SU-DHL-6 (cell line): ENCODE results near the gene FAM76A.
"Not testable (repeated sequence)": the region's sequence is repeated elsewhere in the genome, so short reads cannot be mapped to it uniquely, and the experiment has no call there.

Source experiments
- H2AFZ ChIP-seq: fragments of 200-600 bp; sonication (generic); 2 replicates; pipeline ENCODE4 v1.6.1; 2014; ENCODE audit warnings: low read depth, mild to moderate bottlenecking, moderate library complexity, mixed read lengths, antibody characterized with exemption, low read length; ENCODE audit not compliant: severe bottlenecking
- H3F3A ChIP-seq: fragments of 200-600 bp; shearing (Covaris generic); 2 replicates; pipeline ENCODE4 v1.6.0; 2016; ENCODE audit warnings: antibody characterized with exemption, mild to moderate bottlenecking; ENCODE audit not compliant: insufficient read depth
- H3K27ac ChIP-seq: fragments of 200-600 bp; sonication (generic); 2 replicates; pipeline ENCODE4 v1.5.1; 2016; ENCODE audit warnings: low read depth, mild to moderate bottlenecking, low read length, moderate library complexity, mixed read lengths
- H3K27me3 ChIP-seq: fragments of 200-600 bp; sonication (generic), shearing (Covaris generic); 2 replicates; pipeline ENCODE4 v1.6.0; 2014; ENCODE audit warnings: mild to moderate bottlenecking, low read length
- H3K36me3 ChIP-seq: fragments of 200-600 bp; sonication (generic); 2 replicates; pipeline ENCODE4 v1.6.1; 2014; ENCODE audit warnings: mild to moderate bottlenecking, low read length, mixed read lengths
- H3K4me2 ChIP-seq: fragments of 300-600, 200-600 bp; shearing (Covaris generic), sonication (generic); 2 replicates; pipeline ENCODE4 v1.6.0; 2014; ENCODE audit warnings: low read length, low read depth, mild to moderate bottlenecking; ENCODE audit not compliant: poor library complexity, severe bottlenecking
- H3K4me3 ChIP-seq: fragments of 200-600 bp; sonication (generic); 2 replicates; pipeline ENCODE4 v1.5.1; 2014; ENCODE audit warnings: antibody characterized with exemption, low read length, mild to moderate bottlenecking, mixed read lengths; ENCODE audit not compliant: insufficient read depth, poor library complexity, severe bottlenecking
- H3K79me2 ChIP-seq: fragments of 200-600 bp; sonication (generic); 2 replicates; pipeline ENCODE4 v1.6.1; 2014; ENCODE audit warnings: mild to moderate bottlenecking, low read length, moderate library complexity; ENCODE audit not compliant: insufficient read depth
- H3K9ac ChIP-seq: fragments of 200-600 bp; sonication (generic); 2 replicates; pipeline ENCODE4 v1.7.0; 2014; ENCODE audit warnings: mild to moderate bottlenecking, low read length
- H3K9me2 ChIP-seq: fragments of 200-600 bp; sonication (generic); replicated peaks from 2 replicates; pipeline ENCODE4 v1.6.1; 2014; ENCODE audit warnings: low read length; ENCODE audit not compliant: insufficient read depth
- H3K9me3 ChIP-seq: fragments of 200-600 bp; sonication (generic); 2 replicates; pipeline ENCODE4 v1.6.1; 2014; ENCODE audit warnings: low read length, mixed read lengths; ENCODE audit not compliant: insufficient read depth
- H4K20me1 ChIP-seq: fragments of 200-600 bp; sonication (generic); 2 replicates; pipeline ENCODE4 v1.6.1; 2014; ENCODE audit warnings: low read depth, mild to moderate bottlenecking, antibody characterized with exemption, low read length, moderate library complexity, mixed read lengths
- EZH2phosphoT487 ChIP-seq: fragments of 200-600 bp; sonication (generic), shearing (Covaris generic); conservative IDR thresholded peaks from 2 replicates; pipeline ENCODE4 v1.6.1; 2018; ENCODE audit warnings: mild to moderate bottlenecking, antibody characterized with exemption, low read length, moderate library complexity, mixed read lengths
- TF ChIP-seq, protein P1 (sequence below): fragments of 200-600 bp; sonication (generic); IDR thresholded peaks from one replicate; pipeline ENCODE4 v1.5.1; 2017; ENCODE audit warnings: antibody characterized with exemption, mild to moderate bottlenecking, low read length, moderate library complexity; ENCODE audit not compliant: insufficient read depth, poor library complexity, severe bottlenecking

Gene FAM76A

DNA sequence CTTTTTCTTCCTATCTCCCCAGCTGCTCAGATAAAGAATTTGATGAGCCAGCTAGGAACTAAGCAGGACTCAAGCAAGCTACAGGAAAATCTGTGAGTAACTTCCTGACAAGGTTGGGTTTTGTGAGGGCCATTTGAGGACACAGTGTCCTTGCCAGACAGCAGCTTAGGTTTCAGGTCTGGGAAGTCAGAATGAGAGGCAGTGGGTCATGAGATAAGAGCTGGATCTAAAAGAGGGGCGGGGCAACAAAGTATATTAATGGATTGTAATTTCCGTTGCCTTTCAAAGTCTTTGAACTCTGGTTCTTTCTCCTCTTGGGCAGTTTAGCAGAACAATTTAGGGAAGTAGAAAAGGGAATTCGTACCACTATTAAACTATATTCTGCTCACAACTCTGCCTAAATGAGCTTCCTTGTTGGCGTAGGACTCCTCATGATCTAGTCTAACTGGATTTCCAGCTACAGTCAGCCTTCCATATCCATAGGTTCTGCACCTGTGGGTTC is 63.8 kb downstream of the FAM76A start:
- no peaks in the 10 kb centered on the region; the same call in 1 of the 2 replicates for H3F3A ChIP-seq
- H3K9ac ChIP-seq = no peak overlapping the region
- H3K27ac ChIP-seq = no peak overlapping the region
- no peaks in the 10 kb centered on the region for H3K27me3 ChIP-seq
- no peaks in the 10 kb centered on the region for H3K9me3 ChIP-seq
- 0 out of 2 replicates have a peak, but pooled peaks cover 7% of the 10 kb centered on the region for H4K20me1 ChIP-seq
- H3K4me3 ChIP-seq = no peak overlapping the region
- no peaks in the 10 kb centered on the region for H3K9me2 ChIP-seq
- H3K36me3 ChIP-seq = peaks cover 16% of the 10 kb centered on the region; the same call in 1 of the 2 replicates
- peaks cover 22% of the 10 kb centered on the region; the same call in 1 of the 2 replicates for H3K79me2 ChIP-seq
- H2AFZ ChIP-seq = no peak overlapping the region
- TF ChIP-seq EZH2phosphoT487 = no peak
- TF ChIP-seq, protein P1, sequence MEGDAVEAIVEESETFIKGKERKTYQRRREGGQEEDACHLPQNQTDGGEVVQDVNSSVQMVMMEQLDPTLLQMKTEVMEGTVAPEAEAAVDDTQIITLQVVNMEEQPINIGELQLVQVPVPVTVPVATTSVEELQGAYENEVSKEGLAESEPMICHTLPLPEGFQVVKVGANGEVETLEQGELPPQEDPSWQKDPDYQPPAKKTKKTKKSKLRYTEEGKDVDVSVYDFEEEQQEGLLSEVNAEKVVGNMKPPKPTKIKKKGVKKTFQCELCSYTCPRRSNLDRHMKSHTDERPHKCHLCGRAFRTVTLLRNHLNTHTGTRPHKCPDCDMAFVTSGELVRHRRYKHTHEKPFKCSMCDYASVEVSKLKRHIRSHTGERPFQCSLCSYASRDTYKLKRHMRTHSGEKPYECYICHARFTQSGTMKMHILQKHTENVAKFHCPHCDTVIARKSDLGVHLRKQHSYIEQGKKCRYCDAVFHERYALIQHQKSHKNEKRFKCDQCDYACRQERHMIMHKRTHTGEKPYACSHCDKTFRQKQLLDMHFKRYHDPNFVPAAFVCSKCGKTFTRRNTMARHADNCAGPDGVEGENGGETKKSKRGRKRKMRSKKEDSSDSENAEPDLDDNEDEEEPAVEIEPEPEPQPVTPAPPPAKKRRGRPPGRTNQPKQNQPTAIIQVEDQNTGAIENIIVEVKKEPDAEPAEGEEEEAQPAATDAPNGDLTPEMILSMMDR = no peak
- H3K4me2 ChIP-seq = no peak overlapping the region

GRCh38 chr1:27790270-27790669 is 64.5 kb downstream of the FAM76A start:
- H3K9me2 ChIP-seq, H3K27me3 ChIP-seq, H3K9me3 ChIP-seq, H3K9ac ChIP-seq, H2AFZ ChIP-seq, H3K27ac ChIP-seq, H3F3A ChIP-seq, H3K4me3 ChIP-seq, H4K20me1 ChIP-seq, H3K4me2 ChIP-seq: not testable (repeated sequence)
- peaks cover 16% of the 10 kb centered on the region; the same call in 1 of the 2 replicates for H3K36me3 ChIP-seq
- peaks cover 19% of the 10 kb centered on the region; the same call in 1 of the 2 replicates for H3K79me2 ChIP-seq

- Histone ChIP-seq H3F3A (no peaks in the 10 kb centered on the region; the same call in 1 of the 2 replicates), H3K36me3 (peaks cover 9% of the 10 kb centered on the region; the same call in 1 of the 2 replicates), H3K9me3 (no peaks in the 10 kb centered on the region), H4K20me1 (no peaks in the 10 kb centered on the region), H3K9ac (no peak overlapping the region), H3K9me2 (no peaks in the 10 kb centered on the region), H2AFZ (no peak overlapping the region), H3K27ac (no peak overlapping the region), H3K27me3 (no peaks in the 10 kb centered on the region), H3K4me2 (no peak overlapping the region), H3K4me3 (no peak overlapping the region), H3K79me2 (no peaks in the 10 kb centered on the region)
- TF ChIP-seq, protein P1 = no peak
- no peak for TF ChIP-seq EZH2phosphoT487
Measured at GRCh38 chr1:27795601-27796000, 69.8 kb downstream of the FAM76A start.

DNA sequence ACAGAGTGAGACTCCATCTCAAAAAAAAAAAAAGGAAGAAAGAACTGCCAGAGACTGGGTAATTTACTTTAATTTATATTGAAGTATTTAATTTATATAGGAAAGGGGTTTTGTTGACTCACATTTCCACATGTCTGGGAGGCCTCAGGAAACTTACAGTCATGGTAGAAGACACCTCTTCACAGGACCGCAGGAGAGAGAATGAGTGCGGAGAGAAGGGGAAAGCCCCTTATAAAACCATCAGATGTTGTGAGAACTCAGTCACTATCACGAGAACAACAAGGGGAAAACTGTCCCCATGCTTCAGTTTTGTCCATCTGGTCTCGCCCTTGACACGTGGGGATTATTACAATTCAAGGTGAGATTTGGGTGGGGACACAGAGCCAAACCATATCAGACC is 79.0 kb downstream of the FAM76A start:
- Histone ChIP-seq H3F3A (peaks cover 9% of the 10 kb centered on the region; the same call in 1 of the 2 replicates), H3K4me3 (no peak overlapping the region), H3K4me2 (no peak overlapping the region), H3K27ac (no peak overlapping the region), H3K9me2 (no peaks in the 10 kb centered on the region), H3K9me3 (no peaks in the 10 kb centered on the region), H3K9ac (no peak overlapping the region), H3K36me3 (peaks cover 23% of the 10 kb centered on the region; the same call in 1 of the 2 replicates), H3K27me3 (no peaks in the 10 kb centered on the region), H3K79me2 (no peaks in the 10 kb centered on the region), H2AFZ (no peak overlapping the region), H4K20me1 (no peaks in the 10 kb centered on the region)
- TF ChIP-seq EZH2phosphoT487 = no peak
- TF ChIP-seq, protein P1 = no peak
